Pancreas (tissue), 10 donors: Measurements from ENCODE around the gene DPYSL4. TPM values are rescaled to one million over a fixed set of nuclear protein-coding genes. Genes with fewer than 3 reads are reported as not detected.
A peak's percentile ranks its signal among the peaks of the same experiment; 100 is the strongest.

Source experiments
- ATAC-seq, 4 donors: fragments of 200-7000 bp; cut with Tn5 transposase; one replicate each; pipeline versions ENCODE4 v1.8.0 to v1.9.1; 2020; ENCODE audit warnings: mild to moderate bottlenecking in 4 of 4, moderate library complexity in 4 of 4
- DNase-seq, 6 donors: peaks; one replicate each; pipeline ENCODE4 v3.0.0-alpha.2; 2020
- FAIRE-seq: peaks from 2 replicates; lab custom pipeline; 2012; peaks lifted over from hg19 to GRCh38; lab: Jason Lieb, UNC
- H3K27ac ChIP-seq, 4 donors: fragments of 200-600 bp; sonication (generic); 1 replicate in 3 of 4; 2 replicates in 1 of 4; pipeline versions ENCODE4 v1.5.0 to v1.8.0; 2020
- H3K27me3 ChIP-seq, 4 donors: fragments of 200-600 bp; one replicate each; pipeline ENCODE4 v1.8.0; 2021
- H3K36me3 ChIP-seq, 3 donors: fragments of 200-600 bp; sonication (generic) in 1 of 3; one replicate each; pipeline versions ENCODE4 v1.5.0 to v1.8.0; 2020 to 2021
- H3K4me1 ChIP-seq, 3 donors: fragments of 200-600 bp; one replicate each; pipeline ENCODE4 v1.8.0; 2021
- H3K4me3 ChIP-seq, 4 donors: fragments of 200-600 bp; sonication (generic) in 2 of 4; one replicate each; pipeline versions ENCODE4 v1.5.0 to v1.8.0; 2020 to 2021
- H3K9me3 ChIP-seq, 4 donors: fragments of 200-600 bp; one replicate each; pipeline ENCODE4 v1.8.0; 2021
- CTCF ChIP-seq, 4 donors: fragments of 200-600 bp; sonication (generic) in 3 of 4; IDR thresholded peaks; one replicate each; pipeline versions ENCODE4 v1.5.0 to v1.8.0; 2021; ENCODE audit warnings: antibody characterized with exemption in 4 of 4
- WGBS, 2 donors: extraction: QIAGEN DNeasy Blood & Tissue Kit; methylation state at CpG; one replicate each; pipeline ENCODE4 v1.1.7; 2013; 5-methylcytosine and 5-hydroxymethylcytosine counted together
- intact Hi-C, 3 donors: fragments of 100-400 bp; cut with DNase I; formaldehyde crosslinking; loops; one replicate each; pipeline versions ENCODE4 v1.11.1 to v1.14.2; 2022
- polyA plus RNA-seq, 2 donors: library from polyadenylated mRNA; stranded (reverse); fragments of 200-250 nt; gene quantifications; one replicate each; pipeline ENCODE4 v1.2.3, GENCODE V29; 2013
- total RNA-seq, 6 donors: library from RNA; stranded (reverse); fragmentation: NEBNext Ultra II Directional in 4 of 6; extraction: Animal tissue kit (Norgen Biotek cat#: 25700) in 4 of 6; gene quantifications; one replicate each; pipeline versions ENCODE4 v1.2.1 to v1.2.4, GENCODE V29; 2021 to 2023
- donor health status: healthy with polysubstance abuse.
- donor health status: DM: no; HTN: no; CAD: no; lungs with moderate emphysema.
- donor health status: DM: no; HTN: no; CAD: no.
- donor health status: control.
- donor health status: control.
- donor health status: Bipolar disorder and iron deficiency.
- donor health status: DM: yes; HTN: yes; CAD: no.
- donor health status: DM: no; HTN: no; CAD: no.
- donor health status: DM: no; HTN: no; CAD: no.
- donor health status: DM: yes; HTN: yes; CAD: no.

Gene DPYSL4
- total and polyA plus RNA-seq, 8 donors, result 0.46 to 2.8 (median 1.2) TPM

- no peak for TF ChIP-seq CTCF (IDR thresholded peaks at IDR 0.05)
- DNase-seq (peak in 1 of 6 donors; percentile 28), FAIRE-seq (no peak), ATAC-seq (no peak)
- H3K4me3 ChIP-seq, result no peak overlapping the region
- peaks cover 0 to 3% (median 0%) of the 10 kb centered on the region in 4 donors for H3K27me3 ChIP-seq
- no peaks in the 10 kb centered on the region for H3K4me1 ChIP-seq
- H3K27ac ChIP-seq, result no peak overlapping the region
- WGBS, 2 donors, result 52 to 70% methylated on average over 23 of the region's 23 CpGs
- H3K9me3 ChIP-seq, result no peaks in the 10 kb centered on the region
- intact Hi-C loops, result no loop called here
- H3K36me3 ChIP-seq, result no peaks in the 10 kb centered on the region
Measured at GRCh38 chr10:132178672-132179545, 7.8 kb upstream of the DPYSL4 start.

- DNase-seq, result peak in 1 of 6 donors; percentile 34
- no peak overlapping the region for H3K4me3 ChIP-seq
- intact Hi-C loops, result no loop called here
- H3K27ac ChIP-seq, result no peak overlapping the region
- no peaks in the 10 kb centered on the region for H3K9me3 ChIP-seq
- no peaks in the 10 kb centered on the region for H3K4me1 ChIP-seq
- no peak for TF ChIP-seq CTCF (IDR thresholded peaks at IDR 0.05)
- no peak for ATAC-seq
- FAIRE-seq, result no peak
- WGBS, 2 donors, result 53 to 61% methylated on average over 16 of the region's 16 CpGs
- no peaks in the 10 kb centered on the region for H3K36me3 ChIP-seq
- peaks cover 0 to 3% (median 0%) of the 10 kb centered on the region in 4 donors for H3K27me3 ChIP-seq
Measured at GRCh38 chr10:132179551-132180392, 7.0 kb upstream of the DPYSL4 start.

- Histone ChIP-seq H3K36me3 (no peaks in the 10 kb centered on the region), H3K27me3 (peaks cover 0 to 3% (median 0%) of the 10 kb centered on the region in 4 donors), H3K27ac (no peak overlapping the region), H3K9me3 (no peaks in the 10 kb centered on the region), H3K4me1 (peaks cover 0 to under 1% (median 0%) of the 10 kb centered on the region in 3 donors), H3K4me3 (no peak overlapping the region)
- no peak for FAIRE-seq
- TF ChIP-seq CTCF (IDR thresholded peaks at IDR 0.05), result no peak
- 44 to 58% methylated on average over 14 of the region's 14 CpGs for WGBS, 2 donors
- intact Hi-C loops, result no loop called here
- ATAC-seq, result no peak
- peak in 1 of 6 donors; percentile 7 for DNase-seq
Measured at GRCh38 chr10:132180736-132181135, 6.0 kb upstream of the DPYSL4 start.

GRCh38 chr10:132181691-132182425, 4.9 kb upstream of the DPYSL4 start:
- 61 to 73% methylated on average over 25 of the region's 25 CpGs for WGBS, 2 donors

More at GRCh38 chr10:132181691-132182425, 4.9 kb upstream of the DPYSL4 start:
- FAIRE-seq, result no peak
- Histone ChIP-seq H3K4me1 (peaks cover 0 to 3% (median 0%) of the 10 kb centered on the region in 3 donors), H3K36me3 (no peaks in the 10 kb centered on the region), H3K27ac (no peak overlapping the region), H3K4me3 (no peak overlapping the region), H3K27me3 (peaks cover 0 to 3% (median 0%) of the 10 kb centered on the region in 4 donors), H3K9me3 (no peaks in the 10 kb centered on the region)
- peak in 2 of 6 donors; percentile 39 to 59 for DNase-seq
- TF ChIP-seq CTCF (IDR thresholded peaks at IDR 0.05), result no peak
- intact Hi-C loops, result no loop called here
- ATAC-seq, result no peak
